Glomerular endothelial cell (primary cell): ENCODE data around the gene CDC73. TPM values are rescaled to one million over a fixed set of nuclear protein-coding genes. Genes with fewer than 3 reads are reported as not detected.
"Not testable (repeated sequence)": the region's sequence is repeated elsewhere in the genome, so short reads cannot be mapped to it uniquely, and the experiment has no call there.

Experiments used
- DNase-seq: peaks from one replicate; pipeline ENCODE4 v3.0.0-alpha.2; 2011; ENCODE audit warnings: low read depth, low spot score; ENCODE audit errors: extremely low read depth
- total RNA-seq: library from RNA; depleted of rRNA; stranded (reverse); fragments of >200 nt; gene quantifications from 2 replicates; pipeline ENCODE4 v1.2.3, GENCODE V29; 2015

The CDC73 gene
- total RNA-seq, 1 donor from 2014 or later: 30.1 TPM

DNA sequence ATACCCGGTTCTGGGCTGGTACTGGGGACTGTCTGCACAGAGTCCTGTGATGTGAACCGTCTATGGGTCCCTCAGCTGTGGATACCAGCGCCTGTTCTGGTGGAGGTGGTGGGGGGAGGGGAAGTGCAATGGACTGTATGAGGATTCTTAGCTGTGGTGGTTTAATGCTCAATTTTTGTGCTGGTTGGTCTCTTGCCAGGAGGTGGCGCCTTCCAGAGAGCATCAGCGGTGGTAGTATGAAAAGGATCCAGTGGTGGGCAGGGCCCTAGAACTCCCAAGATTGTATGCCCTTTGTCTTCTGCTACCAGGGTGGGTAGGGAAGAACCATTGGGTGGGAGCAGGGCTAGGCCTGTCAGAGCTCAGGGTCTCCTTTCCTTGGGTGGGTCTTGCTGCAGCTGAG, 153.9 kb downstream of the CDC73 start:
- no peak for DNase-seq

DNA sequence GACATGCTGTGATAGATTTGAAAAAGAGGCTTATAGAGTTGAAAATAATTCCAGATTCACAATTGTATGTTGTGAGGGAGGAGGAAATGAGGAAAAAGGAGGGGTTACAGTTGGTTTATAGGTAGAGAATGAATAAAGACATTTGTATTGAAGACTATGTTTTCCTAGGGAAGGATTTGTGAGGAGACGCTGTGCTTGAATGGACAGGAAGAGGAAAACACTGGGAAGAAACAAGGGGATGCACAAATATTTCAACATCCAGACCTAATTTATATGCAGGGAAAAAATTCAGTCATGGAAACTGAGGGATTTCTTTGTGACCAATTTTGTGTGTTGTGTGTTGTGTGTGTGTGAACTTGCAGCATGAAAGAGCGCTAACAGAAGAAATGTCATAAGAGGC, 157.1 kb downstream of the CDC73 start:
- DNase-seq: no peak

DNA sequence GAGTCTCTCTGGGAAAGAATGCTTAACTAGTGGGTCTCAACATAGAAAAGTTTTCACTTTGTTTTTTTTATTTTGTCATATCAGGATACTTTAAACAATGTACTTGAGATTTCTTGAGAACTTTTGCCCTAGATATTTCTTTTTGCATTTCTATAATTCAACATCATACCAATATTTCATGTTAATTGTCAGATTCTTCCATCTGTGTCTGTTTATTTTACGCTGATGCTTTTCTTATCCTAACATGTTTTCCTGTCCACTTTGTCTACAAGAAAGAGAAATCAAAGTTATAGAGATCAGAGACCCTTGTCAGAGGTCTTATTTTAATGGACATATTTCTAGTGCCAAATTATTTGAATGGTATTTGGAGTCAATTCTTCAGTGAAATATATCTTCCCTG, 160.1 kb downstream of the CDC73 start:
- no peak for DNase-seq

DNA sequence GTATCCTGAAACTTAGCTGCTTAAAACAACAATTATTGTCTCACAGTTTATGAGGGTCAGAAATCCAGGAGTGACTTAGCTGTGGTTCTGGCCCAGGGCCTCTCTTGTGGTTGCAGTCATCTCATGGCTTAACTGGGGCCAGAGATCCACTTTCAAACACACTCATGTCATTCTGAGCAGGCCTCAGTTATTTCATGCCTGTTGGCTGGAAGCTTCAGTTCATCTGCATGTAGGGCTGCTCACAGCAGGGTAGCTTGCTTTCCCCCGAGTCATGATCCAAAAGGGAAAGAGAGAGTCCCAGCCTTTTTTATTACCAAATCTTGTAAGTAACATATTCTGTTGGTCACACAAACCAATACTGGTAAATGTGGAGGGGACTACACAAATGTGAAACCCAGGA, 161.2 kb downstream of the CDC73 start:
- DNase-seq: no peak

DNA sequence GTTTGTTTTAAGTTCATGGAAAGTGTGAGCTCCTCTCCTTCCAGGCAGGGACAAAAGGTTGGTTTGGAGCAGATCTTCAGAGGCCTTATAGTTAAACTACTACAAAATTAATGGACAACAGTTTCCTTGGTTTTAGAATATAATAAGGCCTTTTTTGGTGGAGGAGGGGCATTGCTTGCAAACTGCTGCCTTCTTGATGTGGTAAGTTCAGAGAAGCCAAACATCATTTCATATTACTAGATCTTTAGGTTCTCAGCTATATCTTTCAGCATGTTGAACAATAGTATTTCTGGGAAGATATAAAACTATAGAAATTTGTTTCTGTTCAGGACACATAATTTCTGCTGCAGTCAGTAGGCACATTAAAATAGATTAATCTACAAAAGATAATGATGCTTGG, 162.4 kb downstream of the CDC73 start:
- DNase-seq: no peak

DNA sequence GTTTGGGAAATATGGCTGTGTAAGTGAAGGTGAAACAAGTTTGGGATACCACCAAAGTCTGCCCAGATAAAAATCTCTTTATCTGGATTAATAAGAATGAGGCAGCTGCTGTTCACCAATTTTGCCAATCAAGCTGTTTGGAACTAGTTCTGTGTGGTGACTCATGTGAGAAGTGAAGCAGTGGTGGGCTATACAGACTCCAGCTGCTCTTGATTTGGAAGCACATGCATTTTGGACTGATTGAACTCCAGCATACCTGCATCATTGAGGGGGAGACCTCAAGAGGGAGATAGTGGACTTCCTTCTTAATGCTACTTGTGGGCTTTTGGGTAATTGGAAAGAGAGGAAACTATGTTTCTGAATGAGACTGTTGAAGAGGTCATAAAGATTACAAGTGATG, 163.8 kb downstream of the CDC73 start:
- no peak for DNase-seq

DNA sequence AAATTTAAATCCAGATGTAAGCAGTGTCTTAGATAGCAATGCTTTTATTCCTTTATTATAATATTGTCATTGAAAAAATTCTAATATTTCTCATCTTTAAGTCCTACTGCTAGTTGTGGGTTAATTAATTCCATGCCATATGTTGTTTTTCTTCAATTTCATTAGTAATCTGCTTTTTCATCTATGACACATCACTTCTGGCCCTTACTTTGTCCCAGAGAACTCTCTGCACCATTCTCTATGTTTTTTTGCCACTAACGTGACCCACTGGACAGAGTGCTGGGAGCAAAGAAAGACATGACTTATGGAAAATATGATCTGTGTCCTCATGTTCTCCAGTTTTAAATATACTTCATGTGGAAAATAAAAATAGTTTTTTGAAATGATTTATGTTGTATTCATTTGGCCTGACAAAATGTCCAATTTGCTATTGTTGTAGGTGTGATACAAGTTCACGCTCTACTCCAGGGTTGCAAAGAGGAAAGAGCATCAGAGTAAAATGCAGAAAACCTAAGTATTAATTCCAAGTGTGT, 166.8 kb downstream of the CDC73 start:
- not testable (repeated sequence) for DNase-seq

DNA sequence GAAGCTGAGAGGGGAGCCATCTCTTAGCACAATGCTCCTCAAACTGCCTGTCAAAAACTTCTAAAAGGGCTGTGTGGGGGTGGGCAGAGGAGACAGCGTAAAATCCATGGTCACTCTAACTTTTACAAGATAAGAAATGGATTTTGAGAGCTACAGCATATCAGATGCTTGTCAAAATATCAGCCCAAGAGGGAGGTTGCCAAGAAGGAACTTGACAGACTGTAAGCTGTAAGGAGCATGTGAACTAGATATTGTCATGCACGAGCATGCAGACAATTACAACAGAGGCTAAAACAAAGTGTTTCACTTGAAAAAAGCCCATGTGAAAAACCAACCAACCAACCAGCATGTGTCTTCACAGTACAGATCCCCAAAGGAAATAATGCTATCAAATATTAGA, 171.9 kb downstream of the CDC73 start:
- no peak for DNase-seq

DNA sequence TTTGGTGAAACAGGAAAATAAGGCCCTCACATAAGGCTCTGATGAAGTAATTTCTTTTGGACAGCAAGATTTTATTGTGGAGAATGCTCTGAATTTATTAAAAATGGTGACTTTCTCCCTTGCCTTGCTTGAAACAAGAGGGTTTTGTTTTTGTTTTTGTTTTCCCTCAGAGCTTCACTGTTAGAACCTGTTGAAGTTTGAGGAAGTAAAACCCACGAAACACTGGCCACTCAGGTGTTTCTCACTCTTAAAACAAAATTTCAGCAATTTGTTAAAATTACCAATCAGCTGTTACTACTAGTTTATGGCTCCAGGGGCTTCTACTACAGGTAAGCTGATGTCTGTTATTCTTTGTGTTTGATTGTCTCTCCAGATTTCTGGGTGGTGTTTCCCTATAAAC, 177.2 kb downstream of the CDC73 start:
- no peak for DNase-seq

DNA sequence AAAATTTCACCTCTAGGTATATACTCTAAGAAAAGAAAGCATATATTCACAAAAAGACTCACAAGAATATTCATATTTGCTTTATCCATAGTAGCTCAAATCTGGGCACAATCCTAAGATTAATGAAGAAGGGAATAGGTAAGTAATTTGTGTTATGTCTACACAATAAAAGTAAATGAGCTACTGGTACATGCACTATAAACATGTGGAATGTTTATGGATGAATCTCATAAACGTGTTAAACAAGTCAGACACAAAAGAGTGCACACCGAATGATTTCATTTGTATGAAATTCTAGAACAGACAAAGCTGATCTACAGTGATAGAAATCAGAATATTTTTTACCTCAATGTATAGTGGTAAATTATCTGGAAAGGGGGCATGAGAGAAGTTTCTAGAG, 179.9 kb downstream of the CDC73 start:
- no peak for DNase-seq

DNA sequence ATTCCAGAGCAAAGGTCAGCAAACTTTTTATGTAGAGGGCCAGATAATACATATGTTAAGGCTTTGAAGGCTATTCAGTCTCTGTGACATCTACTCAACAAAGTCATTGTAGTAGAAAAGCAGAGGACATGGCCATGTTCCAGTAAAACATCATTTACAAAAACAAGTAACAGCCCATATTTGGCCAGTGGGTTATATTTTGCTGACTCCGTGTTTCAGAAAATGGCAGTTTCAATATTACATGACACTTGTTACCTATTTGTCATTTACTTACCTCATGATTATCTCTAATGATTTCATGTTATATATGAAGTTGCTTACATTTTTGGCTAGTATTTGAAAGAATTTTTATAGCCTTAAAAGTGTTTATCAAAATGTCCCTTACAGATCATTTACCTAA, 182.0 kb downstream of the CDC73 start:
- DNase-seq: no peak

Other genes starting within 250 kb of the CDC73 start
- 17.7 and 31.3 TPM in 2 replicates for gene UCHL5, start 62.7 kb upstream of the CDC73 start, total RNA-seq
- 76.0 and 85.9 TPM in 2 replicates for gene RO60, start 62.4 kb upstream of the CDC73 start, total RNA-seq
- gene GLRX2, start 16.6 kb upstream of the CDC73 start, total RNA-seq: 7.1 and 11.4 TPM in 2 replicates
- gene B3GALT2, start 64.6 kb downstream of the CDC73 start, total RNA-seq: 0.78 and 1.1 TPM in 2 replicates